HG03045 (cell line): ENCODE data around the gene DCT.

ENCODE experiments used
- ATAC-seq: cut with Tn5 transposase; IDR thresholded peaks from one replicate; pipeline ENCODE4 v1.9.1; 2021; ENCODE audit warnings: mild to moderate bottlenecking, moderate library complexity; ENCODE audit not compliant: unreplicated experiment

Gene DCT

GRCh38 chr13:94454906-94455305 is 24.6 kb downstream of the DCT start:
- no peak for ATAC-seq

GRCh38 chr13:94454334-94454733 is 25.1 kb downstream of the DCT start:
- ATAC-seq: no peak

GRCh38 chr13:94444826-94445225 is 34.7 kb downstream of the DCT start:
- no peak for ATAC-seq

GRCh38 chr13:94435604-94436226 is 43.8 kb downstream of the DCT start:
- no peak for ATAC-seq

GRCh38 chr13:94433055-94433961 is 46.2 kb downstream of the DCT start:
- ATAC-seq: peak; percentile 47

- no peak for ATAC-seq
Measured at GRCh38 chr13:94431987-94432386, 47.5 kb downstream of the DCT start.

- no peak for ATAC-seq
Measured at GRCh38 chr13:94431574-94431973, 47.9 kb downstream of the DCT start.

GRCh38 chr13:94427313-94427953 is 52.0 kb downstream of the DCT start:
- ATAC-seq: no peak

- ATAC-seq: no peak
Measured at GRCh38 chr13:94419925-94420305, 59.6 kb downstream of the DCT start.

- peak; percentile 72 for ATAC-seq
Measured at GRCh38 chr13:94419304-94419924, 60.1 kb downstream of the DCT start.

GRCh38 chr13:94417294-94417693 is 62.2 kb downstream of the DCT start:
- ATAC-seq: no peak

- ATAC-seq: no peak
Measured at GRCh38 chr13:94416454-94417080, 62.9 kb downstream of the DCT start.

- ATAC-seq: no peak
Measured at GRCh38 chr13:94415500-94416237, 63.8 kb downstream of the DCT start.

GRCh38 chr13:94414708-94415107 is 64.8 kb downstream of the DCT start:
- no peak for ATAC-seq

- no peak for ATAC-seq
Measured at GRCh38 chr13:94414141-94414540, 65.3 kb downstream of the DCT start.

- ATAC-seq: no peak
Measured at GRCh38 chr13:94413598-94413944, 65.9 kb downstream of the DCT start.

GRCh38 chr13:94412870-94413597 is 66.4 kb downstream of the DCT start:
- no peak for ATAC-seq

GRCh38 chr13:94411747-94412146 is 67.7 kb downstream of the DCT start:
- no peak for ATAC-seq

GRCh38 chr13:94408314-94409036 is 71.0 kb downstream of the DCT start:
- ATAC-seq: no peak
